GM23338 (cell line): ENCODE data around the gene DLG3. TPM values are rescaled to one million over a fixed set of nuclear protein-coding genes. Genes with fewer than 3 reads are reported as not detected.
A peak's percentile ranks its signal among the peaks of the same experiment; 100 is the strongest.

Source experiments
- ATAC-seq: fragments of 200-7000 bp; cut with Tn5 transposase; 3 replicates; pipeline ENCODE4 v1.9.1; 2020
- DNase-seq: peaks from one replicate; pipeline ENCODE4 v3.0.0-alpha.2; 2015; ENCODE audit warnings: low spot score
- H2AFZ ChIP-seq: fragments of 200-600 bp; sonication (generic); 2 replicates; pipeline ENCODE4 v1.8.0; 2016; ENCODE audit warnings: antibody characterized with exemption, mild to moderate bottlenecking, moderate library complexity
- H3F3A ChIP-seq: fragments of 200-600 bp; sonication (generic); replicated peaks from 2 replicates; pipeline ENCODE4 v1.8.0; 2017; ENCODE audit warnings: antibody characterized with exemption, mixed run types, low read depth
- H3K27ac ChIP-seq: fragments of 200-600 bp; sonication (generic); 2 replicates; pipeline ENCODE4 v1.6.1; 2016; ENCODE audit warnings: low read depth
- H3K27me3 ChIP-seq: fragments of 200-600 bp; sonication (generic); 2 replicates; pipeline ENCODE4 v1.8.0; 2016; ENCODE audit warnings: mild to moderate bottlenecking, mixed run types, moderate library complexity; ENCODE audit not compliant: insufficient read depth
- H3K36me3 ChIP-seq: fragments of 200-600 bp; sonication (generic); 2 replicates; pipeline ENCODE4 v1.8.0; 2016; ENCODE audit warnings: mild to moderate bottlenecking; ENCODE audit not compliant: insufficient read depth
- H3K4me1 ChIP-seq: fragments of 200-600 bp; sonication (generic); 2 replicates; pipeline ENCODE4 v1.8.0; 2016; ENCODE audit warnings: mild to moderate bottlenecking, moderate library complexity; ENCODE audit not compliant: insufficient read depth
- H3K4me2 ChIP-seq: fragments of 200-600 bp; sonication (generic); 2 replicates; pipeline ENCODE4 v1.7.1; 2017; ENCODE audit warnings: mixed run types
- H3K4me3 ChIP-seq: fragments of 200-600 bp; sonication (generic); 2 replicates; pipeline ENCODE4 v1.6.1; 2016; ENCODE audit warnings: mixed run types
- H3K79me2 ChIP-seq: fragments of 200-600 bp; sonication (generic); replicated peaks from 2 replicates; pipeline ENCODE4 v1.8.0; 2017; ENCODE audit warnings: mild to moderate bottlenecking; ENCODE audit not compliant: insufficient read depth
- H3K9me2 ChIP-seq: fragments of 200-600 bp; sonication (generic); 2 replicates; pipeline ENCODE4 v1.8.0; 2017; ENCODE audit not compliant: insufficient read depth
- H4K20me1 ChIP-seq: fragments of 200-600 bp; sonication (generic); replicated peaks from 2 replicates; pipeline ENCODE4 v1.8.0; 2017; ENCODE audit warnings: mild to moderate bottlenecking; ENCODE audit not compliant: insufficient read depth
- H3K27ac Mint-ChIP-seq: 2 replicates; pipeline ENCODE4 v1.8.0; 2020; ENCODE audit warnings: inconsistent platforms, mild to moderate bottlenecking, moderate library complexity, mixed read lengths
- H3K27me3 Mint-ChIP-seq: 3 replicates; pipeline ENCODE4 v1.8.0; 2022; ENCODE audit warnings: low read depth, mild to moderate bottlenecking, moderate library complexity, mixed read lengths, inconsistent platforms; ENCODE audit not compliant: insufficient read depth, poor library complexity
- H3K36me3 Mint-ChIP-seq: 3 replicates; pipeline ENCODE4 v1.8.0; 2021; ENCODE audit warnings: low read depth, mild to moderate bottlenecking, inconsistent platforms, moderate library complexity, mixed read lengths
- H3K4me1 Mint-ChIP-seq: 3 replicates; pipeline ENCODE4 v1.8.0; 2020; ENCODE audit warnings: mild to moderate bottlenecking, inconsistent platforms, mixed read lengths
- H3K4me3 Mint-ChIP-seq: 3 replicates; pipeline ENCODE4 v1.8.0; 2021; ENCODE audit warnings: moderate library complexity, mild to moderate bottlenecking, inconsistent platforms, mixed read lengths
- H3K9me3 Mint-ChIP-seq: 3 replicates; pipeline ENCODE4 v1.8.0; 2020; ENCODE audit warnings: moderate library complexity, mild to moderate bottlenecking, inconsistent platforms, mixed read lengths
- CREB1 ChIP-seq: fragments of 250-450 bp; sonication (Bioruptor Pico); IDR thresholded peaks from 2 replicates; pipeline ENCODE4 v1.5.0; 2020; ENCODE audit warnings: low read depth, mild to moderate bottlenecking, moderate library complexity
- EZH2 ChIP-seq: fragments of 200-600 bp; sonication (generic); IDR thresholded peaks from one replicate; pipeline ENCODE4 v1.8.0; 2017; ENCODE audit warnings: antibody characterized with exemption, mild to moderate bottlenecking, low read depth; ENCODE audit not compliant: unreplicated experiment
- EZH2phosphoT487 ChIP-seq: fragments of 200-600 bp; sonication (generic); IDR thresholded peaks from one replicate; pipeline ENCODE4 v1.8.1; 2018; ENCODE audit warnings: antibody characterized with exemption; ENCODE audit not compliant: unreplicated experiment
- JUNB ChIP-seq: IDR thresholded peaks from one replicate; pipeline ENCODE4 v1.6.1; 2016; ENCODE audit warnings: antibody characterized with exemption; ENCODE audit not compliant: unreplicated experiment
- NANOG ChIP-seq: IDR thresholded peaks from 2 replicates; pipeline ENCODE4 v1.6.1; 2016; ENCODE audit warnings: antibody characterized with exemption, borderline replicate concordance
- POLR2AphosphoS5 ChIP-seq: IDR thresholded peaks from 2 replicates; pipeline ENCODE4 v1.6.1; 2016; ENCODE audit warnings: antibody characterized with exemption, low read depth
- ZNF114 ChIP-seq: fragments of 250-450 bp; sonication (Bioruptor Pico); IDR thresholded peaks from 2 replicates; pipeline ENCODE4 v1.5.0; 2020; ENCODE audit warnings: mild to moderate bottlenecking, moderate library complexity
- ZNF331 ChIP-seq: fragments of 250-450 bp; sonication (Bioruptor Pico); IDR thresholded peaks from 2 replicates; pipeline ENCODE4 v1.5.0; 2020; ENCODE audit warnings: low read depth, mild to moderate bottlenecking, moderate library complexity
- polyA plus RNA-seq: library from polyadenylated mRNA; unstranded; fragments of >200 nt; fragmentation: Nextera tagmentation; extraction: Ambion mirVana; gene quantifications from 2 replicates; pipeline ENCODE4 v1.2.1, GENCODE V29; 2016
- total RNA-seq: library from RNA; depleted of rRNA; stranded (reverse); fragments of >200 nt; shearing (Covaris generic); gene quantifications from 2 replicates; pipeline ENCODE4 v1.2.3, GENCODE V29; 2014
- TF ChIP-seq, protein P1 (sequence below), 2 experiments: fragments of 200-600 bp in 1 of 2; sonication (generic) in 1 of 2; conservative IDR thresholded peaks; 2 replicates each; pipeline versions ENCODE4 v1.5.1 to v1.6.1; 2016 to 2017; ENCODE audit warnings: antibody characterized with exemption in 2 of 2, low read depth in 2 of 2, mild to moderate bottlenecking in 2 of 2, moderate library complexity in 1 of 2

DLG3 gene
- total and polyA plus RNA-seq, 2 experiments from 2014 or later, result 13.0 to 61.8 TPM

DNA sequence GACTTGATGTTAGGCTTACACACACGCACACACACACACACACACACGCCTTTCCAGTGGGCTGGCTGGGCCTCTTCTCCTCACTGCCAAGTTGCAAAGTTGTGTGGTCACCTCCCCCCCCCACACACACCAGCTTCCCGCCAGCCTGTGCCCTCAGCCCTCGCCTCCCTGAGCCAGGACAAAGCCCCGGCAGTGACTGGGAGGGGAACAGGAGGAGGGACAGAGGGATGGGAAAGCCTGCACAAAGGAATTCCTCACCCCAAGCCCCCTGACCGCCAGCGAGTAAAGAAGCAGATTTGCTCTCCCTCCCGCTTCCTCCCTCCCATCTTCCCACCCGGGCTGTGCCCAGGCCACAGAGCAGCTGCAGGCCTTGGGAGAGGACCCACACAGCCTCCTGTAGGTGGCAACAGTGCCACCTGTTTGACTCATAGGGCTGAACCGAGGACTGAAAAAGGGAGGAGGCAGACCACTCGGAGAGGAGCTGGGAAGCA lies 21.7 kb upstream of the DLG3 start, which contains the start of gene GDPD2 (continued):
- TF ChIP-seq, protein P1, sequence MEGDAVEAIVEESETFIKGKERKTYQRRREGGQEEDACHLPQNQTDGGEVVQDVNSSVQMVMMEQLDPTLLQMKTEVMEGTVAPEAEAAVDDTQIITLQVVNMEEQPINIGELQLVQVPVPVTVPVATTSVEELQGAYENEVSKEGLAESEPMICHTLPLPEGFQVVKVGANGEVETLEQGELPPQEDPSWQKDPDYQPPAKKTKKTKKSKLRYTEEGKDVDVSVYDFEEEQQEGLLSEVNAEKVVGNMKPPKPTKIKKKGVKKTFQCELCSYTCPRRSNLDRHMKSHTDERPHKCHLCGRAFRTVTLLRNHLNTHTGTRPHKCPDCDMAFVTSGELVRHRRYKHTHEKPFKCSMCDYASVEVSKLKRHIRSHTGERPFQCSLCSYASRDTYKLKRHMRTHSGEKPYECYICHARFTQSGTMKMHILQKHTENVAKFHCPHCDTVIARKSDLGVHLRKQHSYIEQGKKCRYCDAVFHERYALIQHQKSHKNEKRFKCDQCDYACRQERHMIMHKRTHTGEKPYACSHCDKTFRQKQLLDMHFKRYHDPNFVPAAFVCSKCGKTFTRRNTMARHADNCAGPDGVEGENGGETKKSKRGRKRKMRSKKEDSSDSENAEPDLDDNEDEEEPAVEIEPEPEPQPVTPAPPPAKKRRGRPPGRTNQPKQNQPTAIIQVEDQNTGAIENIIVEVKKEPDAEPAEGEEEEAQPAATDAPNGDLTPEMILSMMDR (conservative IDR thresholded peaks at IDR 0.05; ENCODE audit: low read depth in 2 of 2), result peak; percentile 34 to 60

DNA sequence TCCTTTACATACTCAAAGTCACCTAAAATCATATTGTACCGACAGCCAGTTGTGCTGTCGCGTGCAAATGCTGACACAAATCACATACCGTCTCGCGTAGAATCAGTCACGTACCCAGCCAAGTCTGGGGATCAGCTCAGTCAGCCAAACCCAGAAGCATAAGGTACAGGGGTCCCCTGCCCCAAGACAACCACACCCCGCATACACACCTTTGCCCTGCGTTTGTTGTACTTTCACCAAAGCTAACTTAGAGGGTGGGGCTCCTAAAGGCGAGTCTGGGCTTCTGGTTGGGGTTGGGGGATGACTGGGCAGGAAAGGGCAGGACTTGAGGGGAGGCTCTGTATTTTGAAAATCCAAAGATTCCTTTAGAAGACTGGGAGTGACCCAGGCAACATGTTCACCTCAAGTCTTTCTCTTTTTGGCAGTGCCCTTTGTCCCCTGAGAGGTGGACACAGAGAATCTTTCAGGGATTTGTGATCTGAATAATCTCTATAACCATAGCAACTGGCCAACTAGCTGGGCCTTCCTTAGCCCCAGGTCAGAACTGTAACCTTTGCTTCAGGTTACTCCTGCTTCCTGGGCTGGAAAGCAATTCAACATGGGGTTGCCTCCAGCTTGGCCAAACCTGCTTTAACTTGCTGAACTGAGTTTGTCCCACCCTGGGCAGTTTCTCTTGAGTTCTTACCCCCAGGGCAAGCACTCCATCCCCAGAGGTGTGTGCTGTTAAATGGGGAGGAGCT lies 20.5 kb upstream of the DLG3 start:
- H3K9me2 ChIP-seq, result no peaks in the 10 kb centered on the region
- no peak overlapping the region for H3K27ac ChIP-seq
- no peaks in the 10 kb centered on the region for H3K27me3 ChIP-seq
- TF ChIP-seq EZH2phosphoT487 (no peak), ZNF114 (CRISPR knock-in tag) (no peak), POLR2AphosphoS5 (no peak), JUNB (no peak), ZNF331 (CRISPR knock-in tag) (no peak), EZH2 (no peak), CREB1 (no peak), NANOG (no peak)
- TF ChIP-seq, protein P1 (conservative IDR thresholded peaks at IDR 0.05; ENCODE audit: low read depth in 2 of 2), result no peak
- peaks cover 30% of the 10 kb centered on the region for H3K4me1 Mint-ChIP-seq
- H3K27ac Mint-ChIP-seq, result peak overlapping the region; percentile 55
- peaks cover 3% of the 10 kb centered on the region; the same call in 2 of the 3 replicates for H3K9me3 Mint-ChIP-seq
- H4K20me1 ChIP-seq, result no peaks in the 10 kb centered on the region
- no peak overlapping the region for H2AFZ ChIP-seq
- peaks cover 18% of the 10 kb centered on the region for H3K4me1 ChIP-seq
- no peak for DNase-seq
- H3K4me2 ChIP-seq, result peak overlapping the region; percentile 80
- no peak for ATAC-seq
- peaks cover 37% of the 10 kb centered on the region for H3K36me3 Mint-ChIP-seq
- no peaks in the 10 kb centered on the region for H3K79me2 ChIP-seq
- H3K4me3 Mint-ChIP-seq, result peak overlapping the region; percentile 90
- H3K36me3 ChIP-seq, result no peaks in the 10 kb centered on the region
- peak overlapping the region; percentile 55 for H3K4me3 ChIP-seq
- no peaks in the 10 kb centered on the region for H3F3A ChIP-seq
- peaks cover 3% of the 10 kb centered on the region for H3K27me3 Mint-ChIP-seq

DNA sequence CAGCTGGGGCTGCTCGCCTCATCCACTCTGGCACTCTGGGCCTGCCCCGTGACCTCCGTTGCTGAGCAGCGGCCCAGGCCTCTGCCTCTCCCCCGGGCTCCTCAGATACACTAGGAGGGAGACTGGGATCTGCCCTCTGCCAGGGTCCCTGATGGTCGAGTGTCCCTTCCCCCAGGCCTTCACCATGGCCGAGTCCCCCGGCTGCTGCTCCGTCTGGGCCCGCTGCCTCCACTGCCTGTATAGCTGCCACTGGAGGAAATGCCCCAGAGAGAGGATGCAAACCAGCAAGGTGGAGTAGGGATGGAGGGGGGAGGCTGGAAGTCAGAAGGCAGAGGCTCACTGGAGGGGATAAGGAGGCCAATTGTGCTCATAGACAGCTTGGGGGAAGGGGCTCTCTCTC lies 19.8 kb upstream of the DLG3 start:
- Histone ChIP-seq H3K9me2 (no peaks in the 10 kb centered on the region), H3K27ac (no peak overlapping the region), H2AFZ (no peak overlapping the region), H3K36me3 (no peaks in the 10 kb centered on the region), H3K79me2 (no peaks in the 10 kb centered on the region), H4K20me1 (no peaks in the 10 kb centered on the region), H3K4me2 (no peak overlapping the region), H3F3A (no peaks in the 10 kb centered on the region), H3K27me3 (no peaks in the 10 kb centered on the region), H3K4me3 (no peak overlapping the region), H3K4me1 (peaks cover 18% of the 10 kb centered on the region)
- Mint-ChIP-seq H3K9me3 (peaks cover 3% of the 10 kb centered on the region; the same call in 2 of the 3 replicates), H3K27me3 (peaks cover 3% of the 10 kb centered on the region), H3K36me3 (peaks cover 37% of the 10 kb centered on the region), H3K27ac (no peak overlapping the region), H3K4me1 (peaks cover 30% of the 10 kb centered on the region), H3K4me3 (no peak overlapping the region)
- DNase-seq, result no peak
- ATAC-seq, result no peak
- TF ChIP-seq POLR2AphosphoS5 (no peak), JUNB (no peak), EZH2 (no peak), EZH2phosphoT487 (no peak)
